Keratinocyte (primary cell): ENCODE data around the gene HYAL2. TPM values are rescaled to one million over a fixed set of nuclear protein-coding genes. Genes with fewer than 3 reads are reported as not detected.
A peak's percentile ranks its signal among the peaks of the same experiment; 100 is the strongest.

Source experiments
- DNase-seq: peaks from one replicate; pipeline ENCODE4 v3.0.0-alpha.2; 2011; ENCODE audit warnings: low read depth, missing footprints, low spot score
- FAIRE-seq: peaks from 2 replicates; lab custom pipeline; 2011; peaks lifted over from hg19 to GRCh38; lab: Jason Lieb, UNC
- H2AFZ ChIP-seq: 2 replicates; pipeline ENCODE4 v1.6.0; 2012; ENCODE audit warnings: low read length, control low read depth, inconsistent platforms; ENCODE audit not compliant: control insufficient read depth
- H3K27ac ChIP-seq: 2 replicates; pipeline ENCODE4 v1.5.1; 2011; ENCODE audit warnings: low read length; ENCODE audit not compliant: control insufficient read depth, insufficient read depth
- H3K27me3 ChIP-seq: 3 replicates; pipeline ENCODE4 v1.6.0; 2011; ENCODE audit warnings: low read length; ENCODE audit not compliant: control insufficient read depth, insufficient read depth; ENCODE audit errors: extremely low read depth
- H3K36me3 ChIP-seq, 2 experiments: 2 replicates in 1 of 2; 3 replicates in 1 of 2; pipeline ENCODE4 v1.5.1; 2011; ENCODE audit warnings: low read length in 2 of 2, mild to moderate bottlenecking in 1 of 2; ENCODE audit not compliant: control insufficient read depth in 2 of 2, insufficient read depth in 2 of 2; ENCODE audit errors: extremely low read depth in 1 of 2
- H3K4me1 ChIP-seq: 3 replicates; pipeline ENCODE4 v1.5.1; 2011; ENCODE audit warnings: low read length; ENCODE audit not compliant: control insufficient read depth, insufficient read depth; ENCODE audit errors: extremely low read depth
- H3K4me2 ChIP-seq: 3 replicates; pipeline ENCODE4 v1.6.0; 2011; ENCODE audit warnings: low read depth, low read length; ENCODE audit not compliant: control insufficient read depth, insufficient read depth; ENCODE audit errors: extremely low read depth
- H3K4me3 ChIP-seq, 3 experiments: fragments of 200-600 bp in 1 of 3; sonication (generic) in 1 of 3; 2 replicates in 2 of 3; 3 replicates in 1 of 3; pipeline ENCODE4 v1.5.1; 2011 to 2016; ENCODE audit warnings: low read length in 3 of 3, mild to moderate bottlenecking in 3 of 3, control low read depth in 2 of 3, inconsistent platforms in 1 of 3, low read depth in 1 of 3, mixed read lengths in 1 of 3, mixed run types in 1 of 3, moderate library complexity in 1 of 3; ENCODE audit not compliant: control insufficient read depth in 2 of 3, insufficient read depth in 2 of 3; ENCODE audit errors: extremely low read depth in 1 of 3
- H3K79me2 ChIP-seq: 2 replicates; pipeline ENCODE4 v1.6.0; 2012; ENCODE audit warnings: low read length; ENCODE audit not compliant: control insufficient read depth, insufficient read depth
- H3K9ac ChIP-seq: 3 replicates; pipeline ENCODE4 v1.6.0; 2011; ENCODE audit warnings: low read length; ENCODE audit not compliant: control insufficient read depth, insufficient read depth; ENCODE audit errors: extremely low read depth
- H3K9me1 ChIP-seq: 3 replicates; pipeline ENCODE4 v1.6.0; 2011; ENCODE audit warnings: low read length; ENCODE audit not compliant: control insufficient read depth, insufficient read depth; ENCODE audit errors: extremely low read depth
- H3K9me3 ChIP-seq: 2 replicates; pipeline ENCODE4 v1.5.1; 2012; ENCODE audit warnings: low read depth, low read length; ENCODE audit not compliant: control insufficient read depth
- H4K20me1 ChIP-seq: 3 replicates; pipeline ENCODE4 v1.6.0; 2011; ENCODE audit warnings: low read length; ENCODE audit not compliant: control insufficient read depth, insufficient read depth; ENCODE audit errors: extremely low read depth
- EZH2 ChIP-seq: IDR thresholded peaks from one replicate; pipeline ENCODE4 v1.6.1; 2012; ENCODE audit warnings: inconsistent platforms, mild to moderate bottlenecking, low read length, moderate library complexity
- dilution Hi-C: fragments of 300-500 bp; cut with MboI; formaldehyde crosslinking; loops from one replicate; pipeline ENCODE4 v1.7.0; 2020; ENCODE audit warnings: low sequenced_read_pairs; ENCODE audit not compliant: extremely low pct_ligation_motif_present
- polyA plus RNA-seq, 5 experiments: library from polyadenylated mRNA; depleted of rRNA in 3 of 5; stranded (reverse) in 3 of 5; stranded (forward) in 1 of 5; unstranded in 1 of 5; fragments of >200 nt; gene quantifications; 1 replicate in 1 of 5; 2 replicates in 3 of 5; 3 replicates in 1 of 5; pipeline versions ENCODE4 v1.2.1 to v1.2.3, GENCODE V29; 2011 to 2012; ENCODE audit warnings: missing spikeins in 2 of 5, low read depth in 1 of 5, low replicate concordance in 1 of 5
- TF ChIP-seq, protein P1 (sequence below), 3 experiments: IDR thresholded peaks in 1 of 3; conservative IDR thresholded peaks in 1 of 3; optimal IDR thresholded peaks in 1 of 3; 2 replicates in 2 of 3; 3 replicates in 1 of 3; pipeline versions ENCODE3 to v1.5.1; 2011; ENCODE audit warnings: low read length in 3 of 3, mild to moderate bottlenecking in 3 of 3, moderate library complexity in 2 of 3, control low read depth in 1 of 3, inconsistent platforms in 1 of 3; ENCODE audit not compliant: insufficient read depth in 2 of 3; ENCODE audit errors: extremely low read depth in 1 of 3

Gene HYAL2
- polyA plus RNA-seq, 1 donor (not counting 4 experiments of a cell fraction or from before 2014, with no cell fraction given) = 42.8 TPM

DNA sequence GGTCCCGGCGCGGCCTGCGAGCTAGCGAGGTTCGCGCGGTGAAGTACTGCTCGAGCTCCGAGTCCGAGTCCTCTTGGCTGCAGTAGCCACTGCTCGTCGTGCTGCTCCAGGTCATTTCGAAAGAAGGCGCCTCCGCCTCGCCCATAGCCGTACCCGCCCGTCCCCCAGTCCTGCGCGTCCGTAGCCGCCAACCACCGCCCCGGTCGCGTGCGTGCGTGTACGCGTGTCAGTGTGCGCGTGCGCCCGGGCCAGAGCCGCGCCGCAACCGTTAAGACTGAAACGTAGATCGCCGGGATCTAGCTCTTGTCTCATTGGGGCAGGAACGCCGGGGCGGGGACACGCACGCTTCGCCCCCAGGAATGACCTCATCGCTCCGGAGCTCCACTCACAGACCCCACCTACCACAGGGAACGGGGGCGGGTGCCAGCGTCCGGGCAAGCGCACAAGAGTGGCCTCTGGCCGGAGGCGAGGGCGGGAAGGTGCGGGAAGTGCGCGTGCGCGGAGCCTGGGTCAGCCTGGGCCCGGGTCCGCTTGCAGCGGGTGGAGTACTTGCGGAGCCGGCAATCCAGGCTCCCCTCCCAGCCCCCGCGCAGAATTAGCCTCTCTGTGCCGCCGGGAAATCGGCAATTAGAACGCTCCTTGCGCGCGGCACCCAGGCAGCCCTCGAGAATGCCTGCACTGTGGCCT, 14.8 kb upstream of the HYAL2 start:
- DNase-seq (peak; percentile 97), FAIRE-seq (peak; percentile 57)
- Histone ChIP-seq H4K20me1 (peaks cover 7% of the 10 kb centered on the region), H3K4me2 (peak overlapping the region; percentile 89), H3K79me2 (peaks cover 51% of the 10 kb centered on the region), H3K9me1 (no peaks in the 10 kb centered on the region), H3K36me3 (peaks cover 6 to 15% of the 10 kb centered on the region in 2 experiments), H3K9ac (peak overlapping the region; percentile 76), H3K9me3 (no peaks in the 10 kb centered on the region), H2AFZ (peak overlapping the region; percentile 88), H3K4me3 (peak overlapping the region; percentile 78 to 87 (median 79)), H3K27ac (peak overlapping the region; percentile 62), H3K4me1 (peaks cover 51% of the 10 kb centered on the region), H3K27me3 (no peaks in the 10 kb centered on the region)
- dilution Hi-C loops = no loop called here
- TF ChIP-seq EZH2 = no peak
- TF ChIP-seq, protein P1, sequence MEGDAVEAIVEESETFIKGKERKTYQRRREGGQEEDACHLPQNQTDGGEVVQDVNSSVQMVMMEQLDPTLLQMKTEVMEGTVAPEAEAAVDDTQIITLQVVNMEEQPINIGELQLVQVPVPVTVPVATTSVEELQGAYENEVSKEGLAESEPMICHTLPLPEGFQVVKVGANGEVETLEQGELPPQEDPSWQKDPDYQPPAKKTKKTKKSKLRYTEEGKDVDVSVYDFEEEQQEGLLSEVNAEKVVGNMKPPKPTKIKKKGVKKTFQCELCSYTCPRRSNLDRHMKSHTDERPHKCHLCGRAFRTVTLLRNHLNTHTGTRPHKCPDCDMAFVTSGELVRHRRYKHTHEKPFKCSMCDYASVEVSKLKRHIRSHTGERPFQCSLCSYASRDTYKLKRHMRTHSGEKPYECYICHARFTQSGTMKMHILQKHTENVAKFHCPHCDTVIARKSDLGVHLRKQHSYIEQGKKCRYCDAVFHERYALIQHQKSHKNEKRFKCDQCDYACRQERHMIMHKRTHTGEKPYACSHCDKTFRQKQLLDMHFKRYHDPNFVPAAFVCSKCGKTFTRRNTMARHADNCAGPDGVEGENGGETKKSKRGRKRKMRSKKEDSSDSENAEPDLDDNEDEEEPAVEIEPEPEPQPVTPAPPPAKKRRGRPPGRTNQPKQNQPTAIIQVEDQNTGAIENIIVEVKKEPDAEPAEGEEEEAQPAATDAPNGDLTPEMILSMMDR (optimal IDR thresholded peaks at IDR 0.05 in 1 of 3, IDR thresholded peaks at IDR 0.05 in 1 of 3, conservative IDR thresholded peaks at IDR 0.05 in 1 of 3; ENCODE audit: extremely low read depth in 1 of 3, insufficient read depth in 2 of 3, low read length in 3 of 3) = no peak

DNA sequence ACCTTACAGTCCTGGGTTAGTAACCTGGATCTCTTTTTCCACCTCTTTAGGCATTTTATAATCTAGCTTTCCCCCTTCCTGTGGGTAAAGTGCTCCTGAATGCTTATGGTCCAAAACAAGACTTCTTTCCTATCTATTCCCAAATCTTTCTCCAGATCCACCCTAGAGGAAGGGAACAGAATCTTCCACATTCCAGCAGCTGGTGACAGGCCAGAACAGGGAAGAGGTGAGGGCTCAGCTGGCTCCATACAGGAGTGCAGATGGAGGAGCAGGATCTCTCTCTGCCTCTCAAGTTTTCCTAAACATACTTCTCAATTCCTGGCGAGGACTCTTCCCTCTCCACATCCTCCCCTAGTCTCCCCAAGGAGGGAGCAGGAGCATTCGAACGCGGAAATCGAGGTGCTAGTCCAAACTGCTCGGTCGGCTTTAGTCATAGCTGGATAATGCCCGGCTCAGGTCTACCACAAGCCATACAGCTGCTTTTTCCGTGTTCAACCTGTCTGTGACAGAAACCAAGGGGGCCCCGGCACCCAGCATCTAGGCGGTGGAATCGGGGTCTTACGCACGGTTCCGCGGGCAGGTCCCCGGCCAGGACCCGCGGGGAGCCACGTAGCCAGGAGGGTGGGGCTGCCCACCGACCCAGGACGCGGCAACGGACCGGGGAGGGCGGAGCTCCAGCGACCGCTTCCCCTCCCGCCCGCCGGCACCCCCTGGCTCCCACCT, 14.1 kb upstream of the HYAL2 start:
- peaks cover 51% of the 10 kb centered on the region for H3K4me1 ChIP-seq
- no peaks in the 10 kb centered on the region for H3K9me1 ChIP-seq
- peak overlapping the region; percentile 89 for H3K4me2 ChIP-seq
- H3K9ac ChIP-seq = peak overlapping the region; percentile 76
- H4K20me1 ChIP-seq = peaks cover 7% of the 10 kb centered on the region
- H3K27me3 ChIP-seq = no peaks in the 10 kb centered on the region
- peak; percentile 26 for FAIRE-seq
- no peaks in the 10 kb centered on the region for H3K9me3 ChIP-seq
- H2AFZ ChIP-seq = peak overlapping the region; percentile 88
- peaks cover 12 to 16% of the 10 kb centered on the region in 2 experiments for H3K36me3 ChIP-seq
- H3K79me2 ChIP-seq = peaks cover 58% of the 10 kb centered on the region
- dilution Hi-C loops = no loop called here
- H3K27ac ChIP-seq = peak overlapping the region; percentile 62
- no peak for TF ChIP-seq EZH2
- TF ChIP-seq, protein P1 (optimal IDR thresholded peaks at IDR 0.05 in 1 of 3, IDR thresholded peaks at IDR 0.05 in 1 of 3, conservative IDR thresholded peaks at IDR 0.05 in 1 of 3; ENCODE audit: extremely low read depth in 1 of 3, insufficient read depth in 2 of 3, low read length in 3 of 3) = peak in 1 of 3 experiments; percentile 6
- no peak for DNase-seq
- H3K4me3 ChIP-seq = peak overlapping the region; percentile 78 to 87 (median 79)
